Body of pancreas (tissue), 4 donors: ENCODE results near the gene RPA1.

Source experiments
- POLR2A ChIP-seq, 3 donors: fragments of 450-650 bp; IDR thresholded peaks; one replicate each; pipeline ENCODE4 v1.6.1; 2016; ENCODE audit warnings: antibody characterized with exemption in 3 of 3, mild to moderate bottlenecking in 2 of 3
- TF ChIP-seq, protein P1 (sequence below), 7 experiments: fragments of 450-650 bp in 4 of 7; fragments of 200-600 bp in 3 of 7; sonication (generic) in 3 of 7; IDR thresholded peaks; one replicate each; pipeline ENCODE4 v1.5.1; 2016 to 2019; ENCODE audit warnings: antibody characterized with exemption in 7 of 7

GRCh38 chr17:1860978-1861377 is 31.2 kb downstream of the RPA1 start:
- TF ChIP-seq POLR2A (IDR thresholded peaks at IDR 0.05), result no peak
- TF ChIP-seq, protein P1, sequence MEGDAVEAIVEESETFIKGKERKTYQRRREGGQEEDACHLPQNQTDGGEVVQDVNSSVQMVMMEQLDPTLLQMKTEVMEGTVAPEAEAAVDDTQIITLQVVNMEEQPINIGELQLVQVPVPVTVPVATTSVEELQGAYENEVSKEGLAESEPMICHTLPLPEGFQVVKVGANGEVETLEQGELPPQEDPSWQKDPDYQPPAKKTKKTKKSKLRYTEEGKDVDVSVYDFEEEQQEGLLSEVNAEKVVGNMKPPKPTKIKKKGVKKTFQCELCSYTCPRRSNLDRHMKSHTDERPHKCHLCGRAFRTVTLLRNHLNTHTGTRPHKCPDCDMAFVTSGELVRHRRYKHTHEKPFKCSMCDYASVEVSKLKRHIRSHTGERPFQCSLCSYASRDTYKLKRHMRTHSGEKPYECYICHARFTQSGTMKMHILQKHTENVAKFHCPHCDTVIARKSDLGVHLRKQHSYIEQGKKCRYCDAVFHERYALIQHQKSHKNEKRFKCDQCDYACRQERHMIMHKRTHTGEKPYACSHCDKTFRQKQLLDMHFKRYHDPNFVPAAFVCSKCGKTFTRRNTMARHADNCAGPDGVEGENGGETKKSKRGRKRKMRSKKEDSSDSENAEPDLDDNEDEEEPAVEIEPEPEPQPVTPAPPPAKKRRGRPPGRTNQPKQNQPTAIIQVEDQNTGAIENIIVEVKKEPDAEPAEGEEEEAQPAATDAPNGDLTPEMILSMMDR (IDR thresholded peaks at IDR 0.05), result no peak
